SK-N-MC (cell line): ENCODE results near the gene CROCC2.

Experiments used
- FOXP2 ChIP-seq: optimal IDR thresholded peaks from 2 replicates; pipeline ENCODE3; 2011; ENCODE audit warnings: mild to moderate bottlenecking, moderate library complexity; ENCODE audit not compliant: insufficient read depth; ENCODE audit errors: extremely low read length, control extremely low read depth
- POLR2AphosphoS5 ChIP-seq: IDR thresholded peaks from 2 replicates; pipeline ENCODE4 v1.6.1; 2012; ENCODE audit warnings: mild to moderate bottlenecking, low read depth, low read length, borderline replicate concordance

DNA sequence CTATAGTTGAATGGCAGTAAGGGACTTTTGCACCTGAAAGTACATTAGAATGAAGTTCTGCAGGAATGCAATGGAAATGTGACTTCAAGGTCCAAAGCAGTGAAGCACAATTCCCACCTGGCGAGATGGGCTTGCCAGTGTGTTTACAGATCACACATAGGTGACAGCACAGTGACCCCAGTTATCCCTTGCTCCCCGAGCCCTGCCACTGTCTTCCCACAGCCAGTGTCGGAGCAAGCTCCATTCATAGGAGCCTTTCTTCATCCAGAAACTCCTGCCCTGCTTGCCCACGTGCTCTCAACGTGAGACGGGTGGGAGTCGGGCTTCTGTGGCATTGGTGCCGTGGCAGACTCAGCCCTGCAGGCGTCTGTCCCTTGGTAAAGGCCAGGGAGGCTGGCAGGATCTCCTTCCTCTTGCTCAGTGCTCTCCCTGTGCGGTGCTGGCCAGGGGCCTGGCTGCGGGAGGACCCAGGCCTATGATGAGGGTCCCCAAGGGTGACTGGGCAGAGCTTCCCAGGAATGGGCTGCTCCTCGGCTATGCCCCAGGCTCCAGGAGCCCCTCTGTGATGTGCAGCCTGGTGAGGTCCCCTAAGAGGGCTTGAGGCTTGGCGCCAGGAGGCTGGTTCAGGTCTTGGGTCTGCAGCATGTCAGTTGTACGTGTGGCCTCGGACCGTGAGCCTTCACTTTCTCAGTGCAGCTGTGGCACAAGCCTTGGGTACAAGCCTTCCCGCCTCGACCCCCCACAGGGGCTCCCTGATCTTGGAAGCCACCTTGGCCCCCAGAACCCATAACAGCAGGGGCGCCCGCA is 132.4 kb downstream of the CROCC2 start:
- TF ChIP-seq POLR2AphosphoS5 (no peak), FOXP2 (no peak)
